NCI-H1092 treated with DMSO at 0.1 percent for 48 hours (cell line): ENCODE data around the gene LENG9.
"Not testable (repeated sequence)": the region's sequence is repeated elsewhere in the genome, so short reads cannot be mapped to it uniquely, and the experiment has no call there.

Experiments
- DNase-seq: peaks from one replicate; lab custom pipeline; 2025; lab: John Stamatoyannopoulos, UW

Gene LENG9

GRCh38 chr19:54463531-54464043 lies at the start of gene LENG9:
Gene LENG9, minus strand, starts transcription at chr19:54463778. Its CDS starts 252 bp downstream, at chr19:54463526.
- DNase-seq: peak; percentile 71

GRCh38 chr19:54509200-54509940 lies 45.8 kb upstream of the LENG9 start:
- DNase-seq: not testable (repeated sequence)

GRCh38 chr19:54508487-54508886 lies 44.9 kb upstream of the LENG9 start:
- DNase-seq: not testable (repeated sequence)

GRCh38 chr19:54507824-54508223 lies 44.2 kb upstream of the LENG9 start:
- no peak for DNase-seq

GRCh38 chr19:54507038-54507717 lies 43.6 kb upstream of the LENG9 start:
- DNase-seq: not testable (repeated sequence)

GRCh38 chr19:54506079-54506478 lies 42.5 kb upstream of the LENG9 start:
- no peak for DNase-seq

- DNase-seq: not testable (repeated sequence)
Observed at GRCh38 chr19:54505542-54505941, 42.0 kb upstream of the LENG9 start.

GRCh38 chr19:54502518-54503048 lies 39.0 kb upstream of the LENG9 start, which contains the start of gene LAIR2:
Gene LAIR2, plus strand, starts transcription at chr19:54502831. Its CDS starts 88 bp downstream, at chr19:54502919.
- no peak for DNase-seq

GRCh38 chr19:54498451-54498772 lies 34.8 kb upstream of the LENG9 start:
- DNase-seq: not testable (repeated sequence)

- DNase-seq: not testable (repeated sequence)
Observed at GRCh38 chr19:54497747-54498450, 34.3 kb upstream of the LENG9 start.

- not testable (repeated sequence) for DNase-seq
Observed at GRCh38 chr19:54495284-54495683, 31.7 kb upstream of the LENG9 start.

- no peak for DNase-seq
Observed at GRCh38 chr19:54493967-54494585, 30.5 kb upstream of the LENG9 start.

- DNase-seq: not testable (repeated sequence)
Observed at GRCh38 chr19:54493056-54493455, 29.5 kb upstream of the LENG9 start.

GRCh38 chr19:54492568-54492967 lies 29.0 kb upstream of the LENG9 start:
- no peak for DNase-seq

GRCh38 chr19:54489766-54490165 lies 26.2 kb upstream of the LENG9 start:
- no peak for DNase-seq

- DNase-seq: no peak
Observed at GRCh38 chr19:54489341-54489740, 25.8 kb upstream of the LENG9 start.

- no peak for DNase-seq
Observed at GRCh38 chr19:54485851-54486250, 22.3 kb upstream of the LENG9 start.

- DNase-seq: no peak
Observed at GRCh38 chr19:54484451-54484850, 20.9 kb upstream of the LENG9 start.

- no peak for DNase-seq
Observed at GRCh38 chr19:54482889-54483288, 19.3 kb upstream of the LENG9 start.

- peak; percentile 22 for DNase-seq
Observed at GRCh38 chr19:54481326-54481930, 17.9 kb upstream of the LENG9 start.

GRCh38 chr19:54480051-54480450 lies 16.5 kb upstream of the LENG9 start:
- no peak for DNase-seq
